Measurements from ENCODE around the gene ZG16B.

DNA sequence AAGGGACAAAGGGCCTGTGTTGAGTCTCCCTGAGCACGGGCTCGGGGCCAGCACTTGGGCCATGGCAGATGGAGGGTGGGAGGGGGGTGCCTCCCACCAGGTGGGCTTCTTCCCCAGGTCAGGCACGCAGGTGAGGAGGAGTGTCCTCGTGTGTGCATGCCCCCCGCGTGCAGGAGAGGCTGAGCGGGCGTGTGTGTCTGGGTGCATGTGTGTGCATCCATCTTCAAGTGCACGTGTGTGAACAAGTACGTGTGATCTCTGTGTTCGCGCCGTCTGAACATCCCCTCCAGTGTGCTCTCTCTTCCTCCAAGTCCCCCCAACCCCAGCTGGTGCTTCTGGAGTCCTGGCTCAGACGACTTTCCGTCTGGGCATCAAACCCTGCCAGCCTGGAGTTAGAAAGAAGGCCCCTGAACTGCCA lies 2.7 kb upstream of the ZG16B start:
- TF ChIP-seq, protein P1, sequence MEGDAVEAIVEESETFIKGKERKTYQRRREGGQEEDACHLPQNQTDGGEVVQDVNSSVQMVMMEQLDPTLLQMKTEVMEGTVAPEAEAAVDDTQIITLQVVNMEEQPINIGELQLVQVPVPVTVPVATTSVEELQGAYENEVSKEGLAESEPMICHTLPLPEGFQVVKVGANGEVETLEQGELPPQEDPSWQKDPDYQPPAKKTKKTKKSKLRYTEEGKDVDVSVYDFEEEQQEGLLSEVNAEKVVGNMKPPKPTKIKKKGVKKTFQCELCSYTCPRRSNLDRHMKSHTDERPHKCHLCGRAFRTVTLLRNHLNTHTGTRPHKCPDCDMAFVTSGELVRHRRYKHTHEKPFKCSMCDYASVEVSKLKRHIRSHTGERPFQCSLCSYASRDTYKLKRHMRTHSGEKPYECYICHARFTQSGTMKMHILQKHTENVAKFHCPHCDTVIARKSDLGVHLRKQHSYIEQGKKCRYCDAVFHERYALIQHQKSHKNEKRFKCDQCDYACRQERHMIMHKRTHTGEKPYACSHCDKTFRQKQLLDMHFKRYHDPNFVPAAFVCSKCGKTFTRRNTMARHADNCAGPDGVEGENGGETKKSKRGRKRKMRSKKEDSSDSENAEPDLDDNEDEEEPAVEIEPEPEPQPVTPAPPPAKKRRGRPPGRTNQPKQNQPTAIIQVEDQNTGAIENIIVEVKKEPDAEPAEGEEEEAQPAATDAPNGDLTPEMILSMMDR (IDR thresholded peaks at IDR 0.05), result no peak
- no peak for TF ChIP-seq POLR2AphosphoS5 (IDR thresholded peaks at IDR 0.05)

Data from prostate gland (tissue), 2 donors.